ENCODE results near the gene PPIL6. TPM values are rescaled to one million over a fixed set of nuclear protein-coding genes. Genes with fewer than 3 reads are reported as not detected.

Gene PPIL6
- total and polyA plus RNA-seq, 2 experiments from 2014 or later, result 1.7 TPM

- DNase-seq (ENCODE audit: low spot score), result no peak
- H3K4me3 ChIP-seq, result peak overlapping the region; percentile 75
- peak overlapping the region; percentile 81 for H3K4me2 ChIP-seq
- no peak for TF ChIP-seq CTCF (conservative IDR thresholded peaks at IDR 0.05; ENCODE audit: low read depth in 2 of 2)
- TF ChIP-seq CREB1 (CRISPR knock-in tag; IDR thresholded peaks at IDR 0.05; ENCODE audit: low read depth), result no peak
- peaks cover 82% of the 10 kb centered on the region for H3K79me2 ChIP-seq (replicated peaks; ENCODE audit: insufficient read depth)
- peak overlapping the region; percentile 65 for H3K27ac ChIP-seq (ENCODE audit: low read depth)
- peaks cover 42% of the 10 kb centered on the region for H3K4me1 ChIP-seq (ENCODE audit: insufficient read depth)
- no peaks in the 10 kb centered on the region for H3K9me2 ChIP-seq (ENCODE audit: insufficient read depth)
- Mint-ChIP-seq H3K9me3 (no peaks in the 10 kb centered on the region), H3K36me3 (ENCODE audit: low read depth) (peaks cover 75% of the 10 kb centered on the region), H3K4me3 (peak overlapping the region; percentile 42), H3K27ac (peak overlapping the region; percentile 82; the same call in 1 of the 2 replicates), H3K27me3 (ENCODE audit: insufficient read depth, low read depth, poor library complexity) (peaks cover 3% of the 10 kb centered on the region), H3K4me1 (peaks cover 40% of the 10 kb centered on the region)
- peaks cover 56% of the 10 kb centered on the region for H4K20me1 ChIP-seq (replicated peaks; ENCODE audit: insufficient read depth)
- no peak for ATAC-seq
- peaks cover 52% of the 10 kb centered on the region for H3K36me3 ChIP-seq (ENCODE audit: insufficient read depth)
- no peaks in the 10 kb centered on the region for H3F3A ChIP-seq (replicated peaks; ENCODE audit: low read depth)
- no peak overlapping the region for H2AFZ ChIP-seq
- H3K27me3 ChIP-seq (ENCODE audit: insufficient read depth), result no peaks in the 10 kb centered on the region
Measured at GRCh38 chr6:109478222-109478805, 37.9 kb upstream of the PPIL6 start.

- H4K20me1 ChIP-seq (replicated peaks; ENCODE audit: insufficient read depth), result peaks cover 56% of the 10 kb centered on the region
- Mint-ChIP-seq H3K27ac (peak overlapping the region; percentile 76; the same call in 1 of the 2 replicates), H3K9me3 (no peaks in the 10 kb centered on the region), H3K4me1 (peaks cover 40% of the 10 kb centered on the region), H3K36me3 (ENCODE audit: low read depth) (peaks cover 80% of the 10 kb centered on the region), H3K4me3 (peak overlapping the region; percentile 17; the same call in 1 of the 3 replicates), H3K27me3 (ENCODE audit: insufficient read depth, low read depth, poor library complexity) (peaks cover 5% of the 10 kb centered on the region)
- no peaks in the 10 kb centered on the region for H3K9me2 ChIP-seq (ENCODE audit: insufficient read depth)
- H3K4me1 ChIP-seq (ENCODE audit: insufficient read depth), result peaks cover 42% of the 10 kb centered on the region
- no peak overlapping the region for H3K27ac ChIP-seq (ENCODE audit: low read depth)
- H3K4me3 ChIP-seq, result peak overlapping the region; percentile 75; the same call in 1 of the 2 replicates
- no peak overlapping the region for H2AFZ ChIP-seq
- H3K79me2 ChIP-seq (replicated peaks; ENCODE audit: insufficient read depth), result peaks cover 81% of the 10 kb centered on the region
- no peak for DNase-seq (ENCODE audit: low spot score)
- peak; percentile 31 for ATAC-seq
- H3K4me2 ChIP-seq, result peak overlapping the region; percentile 81
- peaks cover 57% of the 10 kb centered on the region for H3K36me3 ChIP-seq (ENCODE audit: insufficient read depth)
- H3K27me3 ChIP-seq (ENCODE audit: insufficient read depth), result no peaks in the 10 kb centered on the region
- H3F3A ChIP-seq (replicated peaks; ENCODE audit: low read depth), result no peaks in the 10 kb centered on the region
- no peak for TF ChIP-seq JUNB (IDR thresholded peaks at IDR 0.05; ENCODE audit: unreplicated experiment)
- no peak for TF ChIP-seq NANOG (IDR thresholded peaks at IDR 0.05; ENCODE audit: borderline replicate concordance)
- TF ChIP-seq EZH2phosphoT487 (IDR thresholded peaks at IDR 0.05; ENCODE audit: unreplicated experiment), result no peak
- no peak for TF ChIP-seq ZNF331 (CRISPR knock-in tag; IDR thresholded peaks at IDR 0.05; ENCODE audit: low read depth)
- TF ChIP-seq REST (IDR thresholded peaks at IDR 0.05; ENCODE audit: unreplicated experiment), result no peak
- TF ChIP-seq CTCF (conservative IDR thresholded peaks at IDR 0.05; ENCODE audit: low read depth in 2 of 2), result no peak
- no peak for TF ChIP-seq ETS1 (IDR thresholded peaks at IDR 0.05)
- TF ChIP-seq STAT1 (IDR thresholded peaks at IDR 0.05; ENCODE audit: unreplicated experiment), result no peak
- no peak for TF ChIP-seq ZNF114 (CRISPR knock-in tag; IDR thresholded peaks at IDR 0.05)
- TF ChIP-seq EZH2 (IDR thresholded peaks at IDR 0.05; ENCODE audit: low read depth, unreplicated experiment), result no peak
Measured at GRCh38 chr6:109477725-109478124, 37.3 kb upstream of the PPIL6 start.
